Stimulated activated CD8-positive, alpha-beta memory T cell treated with anti-CD3 and anti-CD28 coated beads, Interleukin-4, amount 100 ng/mL, for 24 hours (primary cell): ENCODE data around the gene TMEM147.

ENCODE experiments used
- DNase-seq: peaks from one replicate; pipeline ENCODE4 v3.0.0-alpha.2; 2020; ENCODE audit warnings: low read depth

Gene TMEM147

GRCh38 chr19:35549174-35549788 lies 3.9 kb downstream of the TMEM147 start:
- DNase-seq: no peak

DNA sequence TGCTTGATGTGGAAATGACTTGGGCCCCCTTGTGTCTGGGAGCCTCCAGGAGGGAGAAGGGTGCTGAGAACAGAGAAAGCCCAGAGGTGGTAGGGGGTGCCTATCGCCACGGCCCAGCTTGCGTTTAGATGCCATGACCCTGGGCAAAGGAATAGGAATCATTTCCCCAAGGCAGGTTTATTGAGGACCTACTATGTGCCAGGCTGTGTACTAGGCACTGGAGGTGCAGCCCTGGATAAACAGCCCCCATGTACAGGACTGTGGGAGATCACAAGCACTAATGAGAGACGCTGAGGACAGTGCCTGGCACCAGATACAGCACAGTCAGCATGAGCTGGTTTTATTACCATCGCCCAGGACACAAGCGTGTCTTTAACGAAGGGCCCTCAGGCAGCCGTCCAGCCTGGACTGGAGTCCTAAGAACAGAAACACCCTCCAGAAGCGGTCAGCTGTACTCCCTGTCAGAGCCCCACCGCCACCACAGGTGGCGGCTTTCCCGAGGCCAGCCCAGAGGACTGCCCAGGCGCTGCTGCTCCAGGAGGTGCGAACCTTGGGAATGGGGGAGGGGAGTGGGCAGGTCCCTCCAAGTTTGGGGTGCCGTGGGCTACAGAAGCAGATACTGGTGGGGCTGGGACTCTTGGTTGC lies 4.6 kb downstream of the TMEM147 start:
- no peak for DNase-seq

DNA sequence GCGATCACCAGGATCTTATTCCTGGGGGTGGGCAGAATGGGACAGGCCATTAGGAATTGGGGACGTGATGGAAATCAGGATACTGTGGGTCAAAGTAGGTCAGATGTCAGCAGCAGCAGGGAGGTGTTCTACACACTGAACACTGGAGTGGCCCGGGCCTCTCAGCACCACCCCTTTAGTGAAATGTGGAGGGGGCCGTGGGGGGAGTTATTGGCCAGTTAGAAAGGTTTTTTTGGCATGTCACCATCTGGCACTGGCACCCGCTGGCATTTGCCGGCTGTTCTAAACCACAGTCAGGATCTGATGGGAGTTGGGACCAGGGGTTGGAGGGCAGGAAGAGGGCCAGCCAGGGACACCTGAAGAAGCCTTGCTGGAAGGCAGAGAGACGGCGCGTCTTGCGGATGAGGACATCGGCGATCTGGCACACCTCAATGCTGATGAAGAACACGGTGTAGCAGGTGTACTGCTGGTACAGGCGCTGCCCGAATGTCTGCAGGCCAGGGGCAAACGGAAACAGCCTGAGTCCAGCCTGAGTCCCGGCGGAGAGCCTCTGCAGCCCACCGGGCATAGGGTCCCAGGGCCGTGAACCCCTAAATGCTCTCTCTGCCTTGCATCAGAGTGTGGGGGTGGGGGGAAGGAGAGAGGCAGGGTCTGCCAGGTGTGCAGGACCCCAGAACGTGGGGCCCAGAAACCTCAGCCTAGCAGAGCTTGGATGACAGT lies 5.8 kb downstream of the TMEM147 start:
- DNase-seq: no peak

DNA sequence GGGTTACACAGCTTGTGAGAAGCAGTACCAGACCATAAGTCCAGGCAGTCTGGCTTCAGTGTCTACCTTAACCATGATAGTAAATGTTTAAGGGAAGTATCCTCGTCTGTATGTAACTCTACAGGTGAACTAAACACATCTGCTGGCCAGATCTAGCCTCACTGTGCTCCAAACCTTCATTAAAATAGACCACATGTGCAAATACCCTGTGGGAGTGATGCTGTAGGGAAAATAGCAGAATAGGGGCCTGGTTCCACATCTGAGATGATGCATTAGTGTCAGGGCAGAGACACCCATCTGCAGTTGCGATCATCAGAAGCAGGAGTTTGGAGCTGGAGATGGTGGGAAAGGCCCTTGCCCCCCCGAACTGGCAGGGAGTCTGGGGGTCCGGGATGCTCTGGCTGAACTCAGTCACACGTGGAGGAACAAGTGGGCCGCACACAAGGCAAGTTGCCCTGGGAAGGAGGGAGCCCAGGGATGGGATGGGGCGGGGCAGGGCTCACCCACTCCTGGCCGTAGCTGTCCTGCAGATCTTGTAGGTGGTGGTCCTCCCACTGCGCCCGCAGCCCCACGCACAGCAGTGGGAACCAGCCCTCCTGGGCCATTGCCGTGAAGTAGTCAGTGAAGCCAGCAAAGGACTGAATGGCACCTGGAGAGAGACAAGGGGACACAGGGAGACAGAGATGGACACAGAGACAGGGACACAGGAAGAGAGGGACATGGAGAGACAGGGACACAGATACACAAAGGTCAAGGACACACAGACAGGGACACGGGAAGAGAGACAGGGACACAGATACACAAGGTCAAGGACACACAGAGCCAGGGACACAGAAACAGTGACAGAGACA lies 7.3 kb downstream of the TMEM147 start:
- DNase-seq: no peak

GRCh38 chr19:35553385-35554000 lies 8.1 kb downstream of the TMEM147 start:
- DNase-seq: no peak

- no peak for DNase-seq
Observed at GRCh38 chr19:35554076-35554475, 8.7 kb downstream of the TMEM147 start.

DNA sequence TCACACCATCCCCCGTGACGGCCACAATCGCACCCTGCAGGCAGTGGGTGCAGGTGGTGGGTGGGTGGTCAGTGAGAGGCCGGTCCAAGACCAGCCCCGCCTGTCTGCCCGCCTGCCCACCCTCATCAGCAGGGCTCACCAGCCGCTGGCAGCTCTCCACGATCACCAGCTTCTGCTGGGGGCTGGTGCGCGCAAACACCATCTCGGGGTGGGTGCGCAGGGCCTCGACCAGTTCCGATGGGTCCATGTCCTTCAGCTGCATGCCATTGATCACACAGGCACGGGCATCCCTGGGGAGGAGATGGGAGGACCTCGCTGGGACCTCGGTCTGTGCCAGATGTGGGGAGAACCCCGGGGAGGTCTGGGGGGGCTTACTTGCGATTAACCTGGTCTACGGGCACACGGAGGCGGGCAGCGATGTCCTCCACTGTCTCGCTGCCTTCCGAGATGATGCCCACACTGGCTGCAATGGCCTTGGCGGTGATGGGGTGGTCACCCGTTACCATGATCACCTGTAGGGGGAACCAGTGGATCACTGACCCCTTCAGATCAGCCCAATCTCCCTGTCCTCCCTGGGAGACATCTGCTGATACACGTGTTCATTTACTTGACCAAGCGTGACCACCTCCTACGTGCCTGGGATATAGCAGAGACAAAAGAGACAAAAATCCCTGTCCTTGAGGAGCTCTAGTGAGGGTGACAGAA lies 10.0 kb downstream of the TMEM147 start:
- no peak for DNase-seq

DNA sequence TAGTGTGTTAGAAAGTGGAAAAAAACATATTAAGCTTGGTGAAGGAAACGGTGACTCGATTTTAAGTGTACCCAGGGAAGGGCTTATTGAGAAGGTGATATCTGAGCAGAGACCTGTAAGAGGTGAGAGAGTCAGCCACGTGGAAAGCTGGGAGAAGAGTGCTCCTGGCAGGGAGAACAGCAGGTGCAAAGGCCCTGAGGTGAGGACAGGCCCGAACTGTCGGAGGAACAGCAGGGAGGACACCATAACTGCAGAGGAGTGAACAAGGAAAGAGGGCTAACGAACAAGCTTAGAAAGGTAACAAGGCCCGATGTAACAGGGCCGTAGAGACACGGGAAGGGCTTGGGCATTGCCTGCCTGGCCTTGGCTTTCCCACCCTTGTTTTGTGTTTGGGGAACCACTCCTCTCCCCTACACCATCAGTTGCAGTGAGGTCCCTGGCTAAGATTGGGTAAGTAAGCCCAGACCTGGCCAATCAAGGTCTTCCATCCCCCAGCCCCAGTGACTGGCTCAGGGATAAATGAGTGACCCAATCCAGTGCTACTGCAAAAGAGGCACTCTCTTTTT lies 10.7 kb downstream of the TMEM147 start:
- no peak for DNase-seq

- no peak for DNase-seq
Observed at GRCh38 chr19:35556846-35557538, 11.6 kb downstream of the TMEM147 start.

DNA sequence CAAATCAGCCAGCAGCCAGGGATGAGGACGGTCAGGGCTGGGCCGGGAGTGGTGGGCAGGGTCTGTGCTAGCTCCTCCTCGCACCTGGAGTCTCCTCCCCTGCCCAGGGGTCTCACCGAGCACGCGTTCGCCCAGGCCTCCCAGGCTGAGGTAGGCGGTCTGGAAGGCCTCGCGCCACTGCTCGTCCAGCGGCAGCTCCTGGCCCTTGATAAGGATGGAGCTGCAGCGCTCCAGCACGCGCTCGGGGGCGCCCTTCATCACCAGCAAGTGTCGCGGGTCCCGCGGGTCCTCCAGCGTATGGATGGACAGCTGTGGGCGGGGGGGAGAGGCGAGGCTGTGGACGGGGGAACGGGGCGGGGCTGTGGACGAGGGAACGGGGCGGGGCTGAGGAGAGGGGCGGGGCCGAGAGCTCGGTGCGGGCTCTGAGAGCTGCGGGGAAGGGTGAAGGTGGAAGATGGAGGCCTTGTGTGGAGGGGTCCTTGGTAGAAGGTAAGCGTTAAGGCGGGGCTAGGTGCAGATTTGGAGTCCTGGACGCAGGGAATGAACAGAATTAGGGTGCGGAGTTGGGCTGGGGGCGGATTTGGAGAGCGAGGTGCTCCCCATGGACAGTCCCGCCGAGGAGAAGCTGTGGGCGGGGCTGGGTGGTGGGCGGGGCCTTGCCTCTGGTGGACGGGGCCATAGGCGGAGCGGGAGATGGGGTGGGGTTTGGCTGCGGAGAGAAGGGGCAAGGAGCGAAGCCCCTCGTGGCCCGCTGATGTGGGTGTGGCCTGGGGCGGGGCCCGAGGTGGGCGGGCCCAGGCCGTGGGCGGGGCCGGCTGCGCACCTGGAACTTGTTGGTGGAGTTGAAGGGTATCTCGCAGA lies 12.3 kb downstream of the TMEM147 start:
- DNase-seq: peak; percentile 36

DNA sequence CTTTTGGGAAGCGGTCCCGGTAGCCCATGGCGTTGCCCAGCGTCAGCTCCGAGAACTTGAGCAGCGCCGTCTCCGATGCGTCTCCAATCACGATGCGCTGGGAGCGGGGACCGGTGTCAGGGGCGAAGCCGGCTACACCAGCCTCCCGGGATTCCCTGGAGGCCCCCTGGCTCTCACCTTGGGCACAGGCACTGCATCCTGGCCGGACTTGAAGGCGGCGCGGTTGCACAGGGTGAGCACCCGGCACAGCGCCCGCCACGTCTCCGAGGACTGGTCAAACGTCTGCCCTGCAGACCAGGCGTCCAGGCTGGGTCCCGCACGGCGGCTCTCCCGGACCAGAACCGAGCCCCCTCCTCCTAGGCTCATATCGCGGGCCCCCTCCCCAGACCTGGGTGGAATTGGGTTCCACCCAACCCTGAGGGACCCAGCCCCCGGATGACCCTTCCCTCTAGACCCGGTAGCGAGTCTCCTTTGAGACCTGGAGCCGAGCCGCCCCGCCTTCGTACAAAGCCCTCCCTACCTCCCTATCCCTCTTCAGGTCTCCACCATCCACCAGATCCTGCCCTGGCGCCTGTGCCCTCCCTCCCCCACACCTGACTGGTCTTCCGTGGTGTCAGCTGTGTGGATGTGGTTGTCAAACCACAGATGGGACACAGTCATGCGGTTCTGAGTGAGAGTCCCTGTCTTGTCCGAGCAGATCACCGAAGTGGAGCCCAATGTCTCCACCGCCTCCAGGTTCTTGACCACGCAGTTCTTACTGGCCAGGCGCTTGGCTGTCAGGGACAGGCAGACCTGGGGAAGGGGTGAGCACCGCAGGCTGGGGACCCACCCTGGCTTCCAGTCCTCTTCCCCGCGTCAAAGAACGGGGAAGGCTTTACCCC lies 13.2 kb downstream of the TMEM147 start:
- DNase-seq: no peak

- no peak for DNase-seq
Observed at GRCh38 chr19:35559281-35559659, 13.8 kb downstream of the TMEM147 start.

DNA sequence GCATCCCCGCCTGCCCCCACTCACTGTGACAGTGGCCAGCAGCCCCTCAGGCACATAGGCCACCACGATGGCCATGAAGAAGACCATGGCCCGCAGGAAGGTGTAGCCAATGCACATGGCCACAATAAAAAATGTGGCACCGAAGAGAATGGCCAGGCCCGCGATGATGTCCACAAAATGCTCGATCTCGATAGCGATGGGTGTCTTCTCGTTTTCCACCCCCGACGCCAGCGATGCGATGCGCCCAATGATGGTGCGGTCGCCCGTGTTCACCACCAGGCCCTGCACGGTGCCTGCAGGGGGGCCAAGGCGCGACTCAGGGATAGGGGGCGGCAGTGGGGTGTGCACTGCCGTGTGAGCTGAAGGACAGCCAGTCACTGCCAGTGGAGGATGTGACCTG lies 14.4 kb downstream of the TMEM147 start:
- no peak for DNase-seq

GRCh38 chr19:35560271-35560670 lies 14.8 kb downstream of the TMEM147 start:
- DNase-seq: no peak

GRCh38 chr19:35560677-35561076 lies 15.3 kb downstream of the TMEM147 start:
- no peak for DNase-seq

DNA sequence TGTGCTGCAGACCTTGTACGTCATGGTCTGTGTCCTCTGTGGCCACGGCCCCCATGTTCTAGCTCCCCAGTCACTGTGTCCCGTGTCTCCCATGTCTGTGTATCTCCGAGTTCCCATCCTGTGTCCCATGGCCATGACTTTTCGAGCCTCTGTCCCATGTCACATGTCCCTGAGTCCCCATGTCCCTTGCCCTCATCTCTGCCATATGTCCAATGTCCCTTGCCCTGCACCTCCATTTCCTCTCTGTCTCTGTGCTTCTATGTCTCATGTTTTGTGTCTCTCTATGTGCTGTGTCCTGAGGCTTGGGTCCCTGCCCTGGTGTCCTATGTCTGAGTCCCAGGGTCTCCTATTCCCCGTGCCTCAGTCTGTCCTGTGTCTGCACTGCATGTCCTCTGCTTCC lies 16.0 kb downstream of the TMEM147 start:
- no peak for DNase-seq

GRCh38 chr19:35562336-35562735 lies 16.9 kb downstream of the TMEM147 start:
- no peak for DNase-seq

DNA sequence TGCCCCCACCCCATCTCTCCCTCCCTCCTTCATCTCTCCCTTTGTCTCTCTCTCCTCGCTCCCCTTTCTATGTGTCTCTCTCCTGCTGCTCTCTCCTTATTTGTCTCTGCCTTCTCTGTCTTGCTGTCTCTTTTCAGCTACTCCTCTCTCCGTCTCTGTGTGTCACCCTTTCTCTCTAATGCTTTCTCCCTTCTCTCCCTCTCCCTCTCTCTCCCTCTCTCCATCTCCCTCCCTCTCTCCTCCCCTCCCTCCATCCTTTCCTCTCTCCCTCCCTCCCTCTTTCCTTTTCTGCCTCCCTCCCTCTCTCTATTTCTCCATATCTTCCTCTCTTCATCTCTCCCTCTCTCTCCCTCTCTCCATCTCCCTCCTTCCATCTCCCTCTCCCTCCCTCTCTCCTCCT lies 17.4 kb downstream of the TMEM147 start:
- DNase-seq: no peak
